Kidney (tissue), 14 donors: ENCODE results near the gene SZT2. TPM values are rescaled to one million over a fixed set of nuclear protein-coding genes. Genes with fewer than 3 reads are reported as not detected.

ENCODE experiments used
- DNase-seq, 5 donors: peaks; one replicate each; pipeline ENCODE4 v3.0.0-alpha.2; 2013 to 2020
- FAIRE-seq: peaks from 2 replicates; lab custom pipeline; 2012; peaks lifted over from hg19 to GRCh38; lab: Jason Lieb, UNC
- H3K27ac ChIP-seq, 2 donors: one replicate each; pipeline ENCODE4 v1.7.0; 2013; ENCODE audit warnings: low read depth in 2 of 2, low read length in 2 of 2, inconsistent platforms in 1 of 2
- H3K27me3 ChIP-seq: one replicate; pipeline ENCODE4 v1.7.1; 2013; ENCODE audit warnings: low read length, inconsistent platforms; ENCODE audit not compliant: control insufficient read depth, insufficient read depth
- H3K36me3 ChIP-seq, 3 donors: one replicate each; pipeline versions ENCODE4 v1.7.0 to v1.7.1; 2013; ENCODE audit warnings: low read length in 3 of 3, control low read depth in 1 of 3, inconsistent platforms in 1 of 3; ENCODE audit not compliant: insufficient read depth in 3 of 3, control insufficient read depth in 2 of 3
- H3K4me1 ChIP-seq, 3 donors: one replicate each; pipeline versions ENCODE4 v1.7.0 to v1.7.1; 2013; ENCODE audit warnings: low read length in 3 of 3, inconsistent platforms in 1 of 3, low read depth in 1 of 3; ENCODE audit not compliant: control insufficient read depth in 2 of 3, insufficient read depth in 2 of 3
- H3K4me3 ChIP-seq, 3 donors: one replicate each; pipeline versions ENCODE4 v1.7.0 to v1.8.1; 2013; ENCODE audit warnings: low read length in 3 of 3, control low read depth in 1 of 3, inconsistent platforms in 1 of 3
- H3K9ac ChIP-seq, 3 donors: one replicate each; pipeline versions ENCODE4 v1.7.0 to v1.7.1; 2013; ENCODE audit warnings: low read length in 3 of 3, control low read depth in 1 of 3, inconsistent platforms in 1 of 3
- H3K9me3 ChIP-seq, 3 donors: one replicate each; pipeline versions ENCODE4 v1.7.0 to v1.7.1; 2013; ENCODE audit warnings: low read length in 3 of 3, control low read depth in 1 of 3, inconsistent platforms in 1 of 3; ENCODE audit not compliant: control insufficient read depth in 2 of 3, insufficient read depth in 1 of 3
- CTCF ChIP-seq: IDR thresholded peaks from 3 replicates; pipeline ENCODE4 v1.5.1; 2012; ENCODE audit warnings: mild to moderate bottlenecking, moderate library complexity, borderline replicate concordance; ENCODE audit not compliant: insufficient read depth; ENCODE audit errors: extremely low read depth
- intact Hi-C: fragments of 100-400 bp; cut with DNase I; formaldehyde crosslinking; loops from one replicate; pipeline ENCODE4 v1.11.1; 2022
- polyA plus RNA-seq: library from polyadenylated mRNA; stranded (reverse); fragments of 350-450 nt; fragmentation: Illumina TruSeq; extraction: RNeasy Lipid Tissue Mini Kit (QIAGEN cat#74804); gene quantifications from one replicate; pipeline ENCODE4 v1.2.3, GENCODE V29; 2014; ENCODE audit warnings: low read depth, low replicate concordance; ENCODE audit not compliant: insufficient read depth
- total RNA-seq: library from RNA; stranded (reverse); fragmentation: NEBNext Ultra II Directional; extraction: Animal tissue kit (Norgen Biotek cat#: 25700); gene quantifications from one replicate; pipeline ENCODE4 v1.2.1, GENCODE V29; 2021
- donor health status: control.
- donor health status: control.
- donor health status: control.
- donor health status: control.
- donor health status: control.
- donor health status: DM: yes; HTN: yes; CAD: no.
- donor health status: Normal renal cell carcinoma (clear cell type).

The SZT2 gene
- total and polyA plus RNA-seq, 2 donors from 2014 or later: 10.4 to 66.8 TPM

- H3K4me3 ChIP-seq: peak overlapping the region in 1 of 3 donors; percentile 3
- TF ChIP-seq CTCF: no peak
- FAIRE-seq: no peak
- no peak overlapping the region for H3K27ac ChIP-seq
- H3K27me3 ChIP-seq: no peaks in the 10 kb centered on the region
- peaks cover 4 to 28% (median 18%) of the 10 kb centered on the region in 3 donors for H3K36me3 ChIP-seq
- intact Hi-C loops: no loop called here
- H3K9ac ChIP-seq: peak overlapping the region in 1 of 3 donors; percentile 16
- H3K4me1 ChIP-seq: peaks cover 0 to 22% (median 8%) of the 10 kb centered on the region in 3 donors
- no peak for DNase-seq
- no peaks in the 10 kb centered on the region for H3K9me3 ChIP-seq
These were observed 24.0 kb upstream of the SZT2 start for GRCh38 chr1:43365678-43366077.

DNA sequence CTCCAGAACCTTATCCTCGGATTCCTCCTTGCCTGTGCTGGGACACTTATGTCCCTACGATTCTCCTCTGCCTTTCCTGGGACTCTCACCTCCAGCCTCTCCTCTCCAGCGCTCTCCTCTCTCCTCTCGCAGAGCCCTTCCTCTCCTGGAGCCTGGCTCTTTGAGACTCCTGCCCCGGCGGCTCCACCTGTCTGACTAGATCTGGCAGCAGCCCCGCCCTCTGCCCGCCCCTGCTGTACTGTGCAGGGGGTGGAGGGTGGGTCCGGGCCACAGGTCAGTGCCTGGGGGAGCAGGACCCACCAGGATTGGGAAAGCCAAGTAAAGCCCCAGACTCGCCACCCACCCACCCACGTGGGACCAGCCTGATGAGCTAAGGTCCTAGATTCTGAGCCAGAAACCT, 23.5 kb upstream of the SZT2 start:
- DNase-seq: peak in 3 of 5 donors; percentile 39 to 85 (median 62)

DNA sequence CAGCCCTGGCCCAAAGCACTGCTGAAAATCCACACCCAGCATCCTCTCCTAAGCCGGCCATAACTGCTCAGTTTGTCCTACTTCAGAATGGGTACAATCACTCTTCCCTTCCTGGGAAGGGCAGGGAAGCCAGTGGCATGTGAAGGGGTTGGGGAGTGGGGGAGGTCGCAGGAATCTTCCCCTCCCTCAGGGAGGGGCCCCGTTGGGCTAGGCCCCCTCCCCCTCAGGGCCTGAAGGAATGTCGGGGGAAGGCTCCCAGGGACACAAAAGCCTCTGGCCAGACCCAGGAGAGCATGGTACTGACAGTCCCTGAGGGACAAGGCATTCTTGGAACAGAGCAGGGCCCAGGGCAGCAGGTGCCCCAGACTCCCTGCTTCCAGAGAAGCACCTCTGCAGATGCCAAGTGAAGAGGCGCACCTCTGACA, 23.1 kb upstream of the SZT2 start:
- peak overlapping the region; percentile 81 to 83 for H3K27ac ChIP-seq
- H3K4me1 ChIP-seq: peaks cover 0 to 22% (median 8%) of the 10 kb centered on the region in 3 donors
- peak overlapping the region in 2 of 3 donors; percentile 68 to 78 for H3K4me3 ChIP-seq
- peak overlapping the region in 2 of 3 donors; percentile 1 to 77 for H3K9ac ChIP-seq
- no peaks in the 10 kb centered on the region for H3K27me3 ChIP-seq
- FAIRE-seq (no peak), DNase-seq (peak in 1 of 5 donors; percentile 18)
- peaks cover 4 to 33% (median 16%) of the 10 kb centered on the region in 3 donors for H3K36me3 ChIP-seq
- no peaks in the 10 kb centered on the region for H3K9me3 ChIP-seq
- TF ChIP-seq CTCF: no peak
- intact Hi-C loops: no loop called here

More for the DNA sequence above, 23.5 kb upstream of the SZT2 start:
- H3K4me1 ChIP-seq: peaks cover 0 to 22% (median 8%) of the 10 kb centered on the region in 3 donors
- no peak for TF ChIP-seq CTCF
- intact Hi-C loops: no loop called here
- no peak for FAIRE-seq
- no peaks in the 10 kb centered on the region for H3K9me3 ChIP-seq
- peak overlapping the region in 1 of 3 donors; percentile 78 for H3K4me3 ChIP-seq
- peak overlapping the region in 1 of 3 donors; percentile 77 for H3K9ac ChIP-seq
- H3K36me3 ChIP-seq: peaks cover 4 to 31% (median 18%) of the 10 kb centered on the region in 3 donors
- no peak overlapping the region for H3K27ac ChIP-seq
- H3K27me3 ChIP-seq: no peaks in the 10 kb centered on the region
